ENCODE measurements around the gene CSN2. TPM values are rescaled to one million over a fixed set of nuclear protein-coding genes. Genes with fewer than 3 reads are reported as not detected.
"Not testable (repeated sequence)": the region's sequence is repeated elsewhere in the genome, so short reads cannot be mapped to it uniquely, and the experiment has no call there.

CSN2 gene
- total RNA-seq, 1 donor from 2014 or later, result not detected

GRCh38 chr4:69936566-69936965 is 29.0 kb downstream of the CSN2 start:
- H3K27me3 Mint-ChIP-seq, result no peaks in the 10 kb centered on the region
- DNase-seq (ENCODE audit: low spot score, unreplicated experiment), result no peak
- H3K27ac Mint-ChIP-seq, result no peak overlapping the region
- peaks cover 8% of the 10 kb centered on the region for H3K4me1 Mint-ChIP-seq (ENCODE audit: low read depth)
- no peak for TF ChIP-seq CTCF (IDR thresholded peaks at IDR 0.05; ENCODE audit: unreplicated experiment)
- H3K9me3 Mint-ChIP-seq (ENCODE audit: low read depth), result no peaks in the 10 kb centered on the region
- no peak overlapping the region for H3K4me3 Mint-ChIP-seq (ENCODE audit: low read depth)
- no peaks in the 10 kb centered on the region for H3K36me3 Mint-ChIP-seq (ENCODE audit: insufficient read depth)

- Mint-ChIP-seq H3K4me3 (ENCODE audit: low read depth) (no peak overlapping the region), H3K27me3 (no peaks in the 10 kb centered on the region), H3K36me3 (ENCODE audit: insufficient read depth) (no peaks in the 10 kb centered on the region), H3K27ac (no peak overlapping the region), H3K4me1 (ENCODE audit: low read depth) (peaks cover 8% of the 10 kb centered on the region), H3K9me3 (ENCODE audit: low read depth) (no peaks in the 10 kb centered on the region)
- no peak for TF ChIP-seq CTCF (IDR thresholded peaks at IDR 0.05; ENCODE audit: unreplicated experiment)
- no peak for DNase-seq (ENCODE audit: low spot score, unreplicated experiment)
Measured at GRCh38 chr4:69934150-69934549, 31.4 kb downstream of the CSN2 start.

GRCh38 chr4:69930768-69931167 is 34.8 kb downstream of the CSN2 start, which contains the start of gene CSN1S1:
Gene CSN1S1 (plus strand): TSS chr4:69931068. CDS start chr4:69932556, 1,488 bp downstream.
- H3K9me3 Mint-ChIP-seq (ENCODE audit: low read depth), result no peaks in the 10 kb centered on the region
- peaks cover 8% of the 10 kb centered on the region for H3K4me1 Mint-ChIP-seq (ENCODE audit: low read depth)
- H3K36me3 Mint-ChIP-seq (ENCODE audit: insufficient read depth), result no peaks in the 10 kb centered on the region
- DNase-seq (ENCODE audit: low spot score, unreplicated experiment), result no peak
- no peak for TF ChIP-seq CTCF (IDR thresholded peaks at IDR 0.05; ENCODE audit: unreplicated experiment)
- no peaks in the 10 kb centered on the region for H3K27me3 Mint-ChIP-seq
- no peak within 1 kb of the TSS for H3K27ac Mint-ChIP-seq
- H3K4me3 Mint-ChIP-seq (ENCODE audit: low read depth), result no peak within 1 kb of the TSS

GRCh38 chr4:69923782-69924410 is 41.6 kb downstream of the CSN2 start:
- H3K36me3 Mint-ChIP-seq (ENCODE audit: insufficient read depth); H3K27ac Mint-ChIP-seq; DNase-seq (ENCODE audit: low spot score, unreplicated experiment); H3K27me3 Mint-ChIP-seq; H3K4me3 Mint-ChIP-seq (ENCODE audit: low read depth); H3K4me1 Mint-ChIP-seq (ENCODE audit: low read depth); H3K9me3 Mint-ChIP-seq (ENCODE audit: low read depth): not testable (repeated sequence)

GRCh38 chr4:69920874-69921273 is 44.7 kb downstream of the CSN2 start:
- no peak overlapping the region for H3K4me3 Mint-ChIP-seq (ENCODE audit: low read depth)
- H3K36me3 Mint-ChIP-seq (ENCODE audit: insufficient read depth), result no peaks in the 10 kb centered on the region
- H3K9me3 Mint-ChIP-seq (ENCODE audit: low read depth), result peaks cover 4% of the 10 kb centered on the region

More at GRCh38 chr4:69920874-69921273, 44.7 kb downstream of the CSN2 start:
- no peaks in the 10 kb centered on the region for H3K27me3 Mint-ChIP-seq
- DNase-seq (ENCODE audit: low spot score, unreplicated experiment), result no peak
- TF ChIP-seq CTCF (IDR thresholded peaks at IDR 0.05; ENCODE audit: unreplicated experiment), result no peak
- no peak overlapping the region for H3K27ac Mint-ChIP-seq
- no peaks in the 10 kb centered on the region for H3K4me1 Mint-ChIP-seq (ENCODE audit: low read depth)
